Medulla oblongata (tissue), 1 donor: ENCODE measurements around the gene SEPHS1.

Experiments used
- DNase-seq: peaks from one replicate; pipeline ENCODE4 v3.0.0-alpha.2; 2015; ENCODE audit errors: extremely low spot score

The SEPHS1 gene

GRCh38 chr10:13328126-13328525 lies 20.0 kb downstream of the SEPHS1 start:
- DNase-seq, result no peak

GRCh38 chr10:13327534-13327933 lies 20.6 kb downstream of the SEPHS1 start:
- no peak for DNase-seq

- no peak for DNase-seq
Observed at GRCh38 chr10:13322615-13323148, 25.4 kb downstream of the SEPHS1 start.

GRCh38 chr10:13321576-13321975 lies 26.5 kb downstream of the SEPHS1 start:
- DNase-seq, result no peak

- no peak for DNase-seq
Observed at GRCh38 chr10:13319166-13319565, 28.9 kb downstream of the SEPHS1 start.

GRCh38 chr10:13317474-13317873 lies 30.6 kb downstream of the SEPHS1 start:
- no peak for DNase-seq

- DNase-seq, result no peak
Observed at GRCh38 chr10:13316635-13317311, 31.3 kb downstream of the SEPHS1 start.

GRCh38 chr10:13315361-13315760 lies 32.7 kb downstream of the SEPHS1 start:
- no peak for DNase-seq

GRCh38 chr10:13311177-13311575 lies 36.9 kb downstream of the SEPHS1 start:
- DNase-seq, result no peak

- no peak for DNase-seq
Observed at GRCh38 chr10:13310518-13311176, 37.4 kb downstream of the SEPHS1 start.

GRCh38 chr10:13309792-13310191 lies 38.3 kb downstream of the SEPHS1 start:
- no peak for DNase-seq

GRCh38 chr10:13308096-13308495 lies 40.0 kb downstream of the SEPHS1 start:
- DNase-seq, result no peak

- DNase-seq, result no peak
Observed at GRCh38 chr10:13306103-13306502, 42.0 kb downstream of the SEPHS1 start.

- DNase-seq, result no peak
Observed at GRCh38 chr10:13302821-13303555, 45.1 kb downstream of the SEPHS1 start.

GRCh38 chr10:13299437-13300287 lies 48.4 kb downstream of the SEPHS1 start, which contains the start of gene PHYH:
Gene PHYH (minus strand): TSS chr10:13300064. CDS start chr10:13300042, 22 bp downstream.
- DNase-seq, result peak; percentile 95

- DNase-seq, result no peak
Observed at GRCh38 chr10:13298748-13299436, 49.2 kb downstream of the SEPHS1 start.

GRCh38 chr10:13296476-13296875 lies 51.6 kb downstream of the SEPHS1 start:
- DNase-seq, result no peak

- DNase-seq, result no peak
Observed at GRCh38 chr10:13294784-13295183, 53.3 kb downstream of the SEPHS1 start.

- DNase-seq, result no peak
Observed at GRCh38 chr10:13291821-13292773, 56.0 kb downstream of the SEPHS1 start.

- DNase-seq, result no peak
Observed at GRCh38 chr10:13291061-13291460, 57.0 kb downstream of the SEPHS1 start.
